GM10847 (cell line): ENCODE data around the gene SYCE3.

Experiments used
- POLR2A ChIP-seq: IDR thresholded peaks from 2 replicates; pipeline ENCODE4 v1.6.1; 2011; ENCODE audit not compliant: insufficient read length; ENCODE audit errors: extremely low read depth

The SYCE3 gene

GRCh38 chr22:50601669-50602337, 39.1 kb upstream of the SYCE3 start:
- TF ChIP-seq POLR2A: no peak

GRCh38 chr22:50600967-50601668, 38.4 kb upstream of the SYCE3 start:
- no peak for TF ChIP-seq POLR2A

- no peak for TF ChIP-seq POLR2A
These were observed 37.8 kb upstream of the SYCE3 start, which contains the start of gene MAPK8IP2 for GRCh38 chr22:50600538-50600937. Gene MAPK8IP2 (plus strand): TSS chr22:50600793. CDS start chr22:50600819, 26 bp downstream.

GRCh38 chr22:50599816-50600455, 37.2 kb upstream of the SYCE3 start:
- TF ChIP-seq POLR2A: no peak

GRCh38 chr22:50597097-50597496, 34.4 kb upstream of the SYCE3 start:
- TF ChIP-seq POLR2A: no peak

GRCh38 chr22:50595189-50595588, 32.5 kb upstream of the SYCE3 start:
- no peak for TF ChIP-seq POLR2A

- no peak for TF ChIP-seq POLR2A
These were observed 24.7 kb upstream of the SYCE3 start for GRCh38 chr22:50587407-50587806.

- no peak for TF ChIP-seq POLR2A
These were observed 23.7 kb upstream of the SYCE3 start for GRCh38 chr22:50586416-50586815.

GRCh38 chr22:50585781-50586180, 23.1 kb upstream of the SYCE3 start:
- no peak for TF ChIP-seq POLR2A

- TF ChIP-seq POLR2A: no peak
These were observed 22.5 kb upstream of the SYCE3 start for GRCh38 chr22:50585238-50585637.

GRCh38 chr22:50584106-50585096, 21.7 kb upstream of the SYCE3 start:
- TF ChIP-seq POLR2A: no peak

GRCh38 chr22:50583294-50583861, 20.7 kb upstream of the SYCE3 start:
- TF ChIP-seq POLR2A: no peak

- TF ChIP-seq POLR2A: peak; percentile 77
These were observed 20.0 kb upstream of the SYCE3 start, which contains the start of gene CHKB for GRCh38 chr22:50582493-50583293. Gene CHKB (minus strand): TSS chr22:50582849. CDS start chr22:50582781, 68 bp downstream.
